WTC11 (cell line): ENCODE results near the gene STKLD1. TPM values are rescaled to one million over a fixed set of nuclear protein-coding genes. Genes with fewer than 3 reads are reported as not detected.

Source experiments
- ATAC-seq: fragments of 200-7000 bp; cut with Tn5 transposase; 2 replicates; pipeline ENCODE4 v1.10.0; 2021; ENCODE audit warnings: mild to moderate bottlenecking, moderate library complexity
- CTCF ChIA-PET: fragments of 300-600 bp; sonication (Branson Sonifier 250); formaldehyde crosslinking; loops from one replicate; lab custom pipeline; 2021; ENCODE audit warnings: antibody characterized with exemption; lab: Charles Lee
- POLR2A ChIA-PET: fragments of 350-600 bp; sonication (Branson Sonifier 250); formaldehyde crosslinking; loops from one replicate; lab custom pipeline; 2021; ENCODE audit warnings: antibody characterized with exemption; lab: Charles Lee
- DNase-seq: peaks from one replicate; pipeline ENCODE4 v3.0.0; 2021; ENCODE audit warnings: low spot score
- H3K27ac Mint-ChIP-seq: 2 replicates; pipeline ENCODE4 v1.8.0; 2021; ENCODE audit warnings: mixed read lengths
- H3K27me3 Mint-ChIP-seq: 2 replicates; pipeline ENCODE4 v1.8.0; 2021; ENCODE audit warnings: low read depth, mild to moderate bottlenecking, moderate library complexity, mixed read lengths
- H3K36me3 Mint-ChIP-seq: 2 replicates; pipeline ENCODE4 v1.8.0; 2021; ENCODE audit warnings: mixed read lengths
- H3K4me1 Mint-ChIP-seq: 2 replicates; pipeline ENCODE4 v1.8.0; 2022; ENCODE audit warnings: mixed read lengths
- H3K4me3 Mint-ChIP-seq: 2 replicates; pipeline ENCODE4 v1.8.0; 2021; ENCODE audit warnings: mild to moderate bottlenecking, moderate library complexity, mixed read lengths
- H3K9me3 Mint-ChIP-seq: 2 replicates; pipeline ENCODE4 v1.8.0; 2021; ENCODE audit warnings: mixed read lengths
- AR ChIP-seq: fragments of 250-450 bp; sonication (Bioruptor Pico); IDR thresholded peaks from 2 replicates; pipeline ENCODE4 v1.9.0; 2021; ENCODE audit warnings: mild to moderate bottlenecking
- ATF1 ChIP-seq: sonication (generic); formaldehyde crosslinking; IDR thresholded peaks from 2 replicates; pipeline ENCODE4 v1.8.1; 2023; ENCODE audit warnings: mild to moderate bottlenecking, moderate library complexity, missing genetic modification reagents
- ATF2 ChIP-seq: sonication (generic); formaldehyde crosslinking; IDR thresholded peaks from 2 replicates; pipeline ENCODE4 v1.8.1; 2022; ENCODE audit warnings: low read depth, missing genetic modification reagents, borderline replicate concordance
- ATF3 ChIP-seq: sonication (generic); formaldehyde crosslinking; conservative IDR thresholded peaks from 2 replicates; pipeline ENCODE4 v1.8.1; 2022; ENCODE audit warnings: mild to moderate bottlenecking, missing genetic modification reagents
- FOXK1 ChIP-seq: sonication (generic); formaldehyde crosslinking; IDR thresholded peaks from 2 replicates; pipeline ENCODE4 v1.8.0; 2022; ENCODE audit warnings: mild to moderate bottlenecking, moderate library complexity, missing genetic modification reagents
- HMGA2 ChIP-seq: fragments of 250-450 bp; sonication (Bioruptor Pico); IDR thresholded peaks from 2 replicates; pipeline ENCODE4 v1.4.0; 2021; ENCODE audit warnings: mild to moderate bottlenecking, moderate library complexity
- IRF2 ChIP-seq: sonication (generic); formaldehyde crosslinking; IDR thresholded peaks from 2 replicates; pipeline ENCODE4 v1.8.0; 2022; ENCODE audit warnings: low read depth, missing genetic modification reagents, borderline replicate concordance
- JAZF1 ChIP-seq: fragments of 250-450 bp; sonication (Bioruptor Pico); IDR thresholded peaks from 2 replicates; pipeline ENCODE4 v1.9.0; 2021; ENCODE audit warnings: moderate library complexity, mild to moderate bottlenecking, inconsistent platforms
- MAX ChIP-seq: sonication (generic); formaldehyde crosslinking; IDR thresholded peaks from 2 replicates; pipeline ENCODE4 v1.8.0; 2022; ENCODE audit warnings: mild to moderate bottlenecking, missing genetic modification reagents
- NFATC4 ChIP-seq: fragments of 250-450 bp; sonication (Bioruptor Pico); IDR thresholded peaks from 2 replicates; pipeline ENCODE4 v1.9.0; 2021; ENCODE audit warnings: mild to moderate bottlenecking
- NFYB ChIP-seq: sonication (generic); formaldehyde crosslinking; conservative IDR thresholded peaks from 2 replicates; pipeline ENCODE4 v1.8.0; 2022; ENCODE audit warnings: low read depth, missing genetic modification reagents
- SP1 ChIP-seq: sonication (generic); formaldehyde crosslinking; conservative IDR thresholded peaks from 2 replicates; pipeline ENCODE4 v1.8.1; 2022; ENCODE audit warnings: missing genetic modification reagents
- TCF7 ChIP-seq: sonication (generic); formaldehyde crosslinking; IDR thresholded peaks from 2 replicates; pipeline ENCODE4 v1.8.0; 2022; ENCODE audit warnings: mild to moderate bottlenecking, low read depth, missing genetic modification reagents, moderate library complexity
- ZNF512 ChIP-seq: sonication (generic); formaldehyde crosslinking; IDR thresholded peaks from 2 replicates; pipeline ENCODE4 v1.8.1; 2022; ENCODE audit warnings: missing genetic modification reagents, borderline replicate concordance
- total RNA-seq: library from RNA; stranded (reverse); gene quantifications from 3 replicates; pipeline ENCODE4 v1.2.3, GENCODE V29; 2021

STKLD1 gene
- total RNA-seq, 1 experiment from 2014 or later = 0.98 TPM

GRCh38 chr9:133348718-133349573 lies 27.2 kb upstream of the STKLD1 start (continued):
- TF ChIP-seq ZNF512 (CRISPR knock-in tag) (0 out of 2 replicates have a peak, but pooled peaks have one; percentile 35), JAZF1 (CRISPR knock-in tag) (no peak), MAX (CRISPR knock-in tag) (no peak), ATF1 (no peak)

- POLR2A ChIA-PET = no interaction called here
Measured at GRCh38 chr9:133349965-133350616, 26.1 kb upstream of the STKLD1 start.

GRCh38 chr9:133351526-133351907 lies 24.6 kb upstream of the STKLD1 start:
- 0 out of 2 replicates have a peak overlapping the region, but pooled peaks have one; percentile 36 for H3K27ac Mint-ChIP-seq
- H3K9me3 Mint-ChIP-seq = no peaks in the 10 kb centered on the region
- ATAC-seq (no peak), DNase-seq (no peak)
- no peaks in the 10 kb centered on the region; the same call in 1 of the 2 replicates for H3K27me3 Mint-ChIP-seq
- POLR2A ChIA-PET = no interaction called here
- H3K36me3 Mint-ChIP-seq = peaks cover 46% of the 10 kb centered on the region
- H3K4me3 Mint-ChIP-seq = no peak overlapping the region
- CTCF ChIA-PET = interaction anchor here (1.3 to 7.9 kb wide), 4 partner anchors 9 to 135 kb away, joined by 3 to 74 read pairs (median 6); no protein-coding TSS in a partner anchor
- peaks cover 30% of the 10 kb centered on the region for H3K4me1 Mint-ChIP-seq
- TF ChIP-seq SP1 (CRISPR knock-in tag) = no peak
- TF ChIP-seq ATF3 (CRISPR knock-in tag) = no peak
- TF ChIP-seq ZNF512 (CRISPR knock-in tag) = no peak
- TF ChIP-seq IRF2 = no peak
- TF ChIP-seq ATF2 (CRISPR knock-in tag) = no peak
- TF ChIP-seq HMGA2 = no peak
- no peak for TF ChIP-seq NFATC4 (CRISPR knock-in tag)
- TF ChIP-seq FOXK1 (CRISPR knock-in tag) = no peak
- no peak for TF ChIP-seq NFYB (CRISPR knock-in tag)
- TF ChIP-seq TCF7 = no peak

More at GRCh38 chr9:133349965-133350616, 26.1 kb upstream of the STKLD1 start:
- peaks cover 59% of the 10 kb centered on the region for H3K36me3 Mint-ChIP-seq
- no peaks in the 10 kb centered on the region for H3K9me3 Mint-ChIP-seq
- peak overlapping the region; percentile 95 for H3K27ac Mint-ChIP-seq
- CTCF ChIA-PET = interaction anchor here (2.3 to 7.9 kb wide), 2 partner anchors 7 to 136 kb away, joined by 7 to 74 read pairs; no protein-coding TSS in a partner anchor
- DNase-seq = no peak
- H3K4me3 Mint-ChIP-seq = peak overlapping the region; percentile 98
- TF ChIP-seq AR (peak; percentile 4; the same call in 1 of the 2 replicates), NFATC4 (CRISPR knock-in tag) (0 out of 2 replicates have a peak, but pooled peaks have one; percentile 37), ATF2 (CRISPR knock-in tag) (no peak)
- TF ChIP-seq, all 79 proteins: peak for 2
- Mint-ChIP-seq H3K4me1 (peaks cover 32% of the 10 kb centered on the region), H3K27me3 (no peaks in the 10 kb centered on the region; the same call in 1 of the 2 replicates)
- ATAC-seq = no peak
